ENCODE measurements around the gene ABCC11. TPM values are rescaled to one million over a fixed set of nuclear protein-coding genes. Genes with fewer than 3 reads are reported as not detected.

The ABCC11 gene
- total and polyA plus RNA-seq, 5 experiments from 2014 or later = 0.05 to 0.26 TPM; not detected in 3

- DNase-seq (peak; percentile 17 to 75 (median 52)), ATAC-seq (peak; percentile 75 to 80)
- H3K9me3 Mint-ChIP-seq = no peaks in the 10 kb centered on the region
- peak overlapping the region in 1 of 10 donors; percentile 65 for H3K27ac Mint-ChIP-seq
- POLR2A ChIA-PET = no interaction called here
- no peaks in the 10 kb centered on the region for H3K36me3 Mint-ChIP-seq
- H3K4me1 Mint-ChIP-seq = peaks cover 4 to 8% (median 4%) of the 10 kb centered on the region in 4 donors
- H3K27me3 Mint-ChIP-seq = peaks cover 2 to 22% (median 4%) of the 10 kb centered on the region in 5 donors
- peak overlapping the region in 1 of 10 donors; percentile 38 for H3K4me3 Mint-ChIP-seq
Observed at GRCh38 chr16:48164907-48165715, 82.2 kb downstream of the ABCC11 start.

- Mint-ChIP-seq H3K9me3 (no peaks in the 10 kb centered on the region), H3K4me3 (no peak overlapping the region), H3K27me3 (peaks cover 2 to 22% (median 4%) of the 10 kb centered on the region in 5 donors), H3K36me3 (no peaks in the 10 kb centered on the region), H3K27ac (no peak overlapping the region), H3K4me1 (peaks cover 4 to 8% (median 6%) of the 10 kb centered on the region in 4 donors)
- DNase-seq = no peak
- POLR2A ChIA-PET = no interaction called here
- no peak for ATAC-seq
Observed at GRCh38 chr16:48162839-48163410, 84.4 kb downstream of the ABCC11 start.

- POLR2A ChIA-PET = no interaction called here
- Mint-ChIP-seq H3K27ac (no peak overlapping the region), H3K36me3 (no peaks in the 10 kb centered on the region), H3K4me3 (no peak overlapping the region), H3K9me3 (no peaks in the 10 kb centered on the region), H3K27me3 (peaks cover 4 to 22% (median 7%) of the 10 kb centered on the region in 5 donors), H3K4me1 (peaks cover 4 to 8% (median 7%) of the 10 kb centered on the region in 4 donors)
- no peak for DNase-seq
- no peak for ATAC-seq
Observed at GRCh38 chr16:48161906-48162305, 85.4 kb downstream of the ABCC11 start.

GRCh38 chr16:48160575-48160974 lies 86.8 kb downstream of the ABCC11 start:
- H3K36me3 Mint-ChIP-seq = no peaks in the 10 kb centered on the region
- H3K4me3 Mint-ChIP-seq = no peak overlapping the region
- DNase-seq (no peak), ATAC-seq (no peak)
- POLR2A ChIA-PET = no interaction called here
- no peaks in the 10 kb centered on the region for H3K9me3 Mint-ChIP-seq
- H3K4me1 Mint-ChIP-seq = peaks cover 4 to 11% (median 8%) of the 10 kb centered on the region in 4 donors
- peaks cover 4 to 27% (median 10%) of the 10 kb centered on the region in 5 donors for H3K27me3 Mint-ChIP-seq
- no peak overlapping the region for H3K27ac Mint-ChIP-seq

- DNase-seq (no peak), ATAC-seq (no peak)
- Mint-ChIP-seq H3K4me1 (peaks cover 0 to 6% (median 2%) of the 10 kb centered on the region in 4 donors), H3K27me3 (peaks cover 4 to 47% (median 14%) of the 10 kb centered on the region in 5 donors), H3K9me3 (no peaks in the 10 kb centered on the region), H3K36me3 (no peaks in the 10 kb centered on the region), H3K4me3 (no peak overlapping the region), H3K27ac (no peak overlapping the region)
- POLR2A ChIA-PET = no interaction called here
Observed at GRCh38 chr16:48158296-48158695, 89.0 kb downstream of the ABCC11 start.

- Mint-ChIP-seq H3K4me1 (peaks cover 0 to 6% (median 2%) of the 10 kb centered on the region in 4 donors), H3K9me3 (no peaks in the 10 kb centered on the region), H3K27ac (no peak overlapping the region), H3K4me3 (no peak overlapping the region), H3K27me3 (peaks cover 5 to 42% (median 11%) of the 10 kb centered on the region in 5 donors), H3K36me3 (no peaks in the 10 kb centered on the region)
- DNase-seq (no peak), ATAC-seq (no peak)
- POLR2A ChIA-PET = no interaction called here
Observed at GRCh38 chr16:48157794-48158193, 89.5 kb downstream of the ABCC11 start.

- POLR2A ChIA-PET = no interaction called here
- Mint-ChIP-seq H3K27me3 (peaks cover 6 to 37% (median 11%) of the 10 kb centered on the region in 5 donors), H3K4me3 (no peak overlapping the region), H3K4me1 (peaks cover 0 to 6% (median 2%) of the 10 kb centered on the region in 4 donors), H3K36me3 (no peaks in the 10 kb centered on the region), H3K27ac (no peak overlapping the region), H3K9me3 (no peaks in the 10 kb centered on the region)
- DNase-seq (no peak), ATAC-seq (no peak)
Observed at GRCh38 chr16:48157302-48157701, 90.0 kb downstream of the ABCC11 start.

- POLR2A ChIA-PET = no interaction called here
- Mint-ChIP-seq H3K4me1 (peaks cover 0 to 6% (median 2%) of the 10 kb centered on the region in 4 donors), H3K9me3 (no peaks in the 10 kb centered on the region), H3K27ac (no peak overlapping the region), H3K27me3 (peaks cover 6 to 32% (median 11%) of the 10 kb centered on the region in 5 donors), H3K36me3 (no peaks in the 10 kb centered on the region), H3K4me3 (no peak overlapping the region)
- peak; percentile 54 to 58 for ATAC-seq
- peak; percentile 43 to 86 (median 71) for DNase-seq
Observed at GRCh38 chr16:48156790-48157209, 90.5 kb downstream of the ABCC11 start.

- no peaks in the 10 kb centered on the region for H3K36me3 Mint-ChIP-seq
Observed at GRCh38 chr16:48155926-48156789, 91.2 kb downstream of the ABCC11 start, which contains the start of gene ABCC12. ABCC12 (minus strand) TSS chr16:48155993; CDS start chr16:48146424, 9,569 bp downstream.

GRCh38 chr16:48153774-48154173 lies 93.6 kb downstream of the ABCC11 start:
- H3K4me3 Mint-ChIP-seq = no peak overlapping the region
- ATAC-seq = no peak
- peaks cover 0 to 6% (median 2%) of the 10 kb centered on the region in 4 donors for H3K4me1 Mint-ChIP-seq
- peaks cover 0 to 4% (median 0%) of the 10 kb centered on the region in 3 donors for H3K36me3 Mint-ChIP-seq
- no peak for DNase-seq
- no peak overlapping the region for H3K27ac Mint-ChIP-seq
- POLR2A ChIA-PET = no interaction called here
- H3K9me3 Mint-ChIP-seq = peaks cover 0 to 12% (median 5%) of the 10 kb centered on the region in 9 donors
- peaks cover 9 to 44% (median 16%) of the 10 kb centered on the region in 5 donors for H3K27me3 Mint-ChIP-seq

More at GRCh38 chr16:48155926-48156789, 91.2 kb downstream of the ABCC11 start, which contains the start of gene ABCC12:
- POLR2A ChIA-PET = no interaction called here
- Mint-ChIP-seq H3K27me3 (peaks cover 6 to 26% (median 14%) of the 10 kb centered on the region in 5 donors), H3K27ac (no peak within 1 kb of the TSS), H3K4me3 (no peak within 1 kb of the TSS), H3K4me1 (peaks cover 0 to 6% (median 2%) of the 10 kb centered on the region in 4 donors), H3K9me3 (no peaks in the 10 kb centered on the region)
- no peak for DNase-seq
- ATAC-seq = no peak

- Mint-ChIP-seq H3K27me3 (peaks cover 11 to 55% (median 20%) of the 10 kb centered on the region in 5 donors), H3K4me3 (no peak overlapping the region), H3K4me1 (peaks cover 0 to 6% (median 0%) of the 10 kb centered on the region in 4 donors), H3K36me3 (peaks cover 0 to 4% (median 0%) of the 10 kb centered on the region in 3 donors), H3K27ac (peak overlapping the region in 1 of 10 donors; percentile 89), H3K9me3 (peaks cover 0 to 16% (median 7%) of the 10 kb centered on the region in 9 donors)
- POLR2A ChIA-PET = no interaction called here
- no peak for ATAC-seq
- DNase-seq = no peak
Observed at GRCh38 chr16:48152226-48152625, 95.1 kb downstream of the ABCC11 start.

GRCh38 chr16:48150707-48151106 lies 96.6 kb downstream of the ABCC11 start:
- POLR2A ChIA-PET = no interaction called here
- no peaks in the 10 kb centered on the region for H3K4me1 Mint-ChIP-seq
- peaks cover 0 to 16% (median 10%) of the 10 kb centered on the region in 9 donors for H3K9me3 Mint-ChIP-seq
- no peak overlapping the region for H3K4me3 Mint-ChIP-seq
- H3K36me3 Mint-ChIP-seq = peaks cover 0 to 4% (median 0%) of the 10 kb centered on the region in 3 donors
- DNase-seq (no peak), ATAC-seq (no peak)
- peaks cover 10 to 56% (median 16%) of the 10 kb centered on the region in 5 donors for H3K27me3 Mint-ChIP-seq
- H3K27ac Mint-ChIP-seq = no peak overlapping the region
